Subcutaneous adipose tissue (tissue), 4 donors: Measurements from ENCODE around the gene CFAP54. TPM values are rescaled to one million over a fixed set of nuclear protein-coding genes. Genes with fewer than 3 reads are reported as not detected.

Experiments
- CTCF ChIP-seq: fragments of 450-650 bp; IDR thresholded peaks from one replicate; pipeline ENCODE4 v1.5.1; 2016; ENCODE audit warnings: low read depth, mild to moderate bottlenecking, control low read depth, antibody characterized with exemption, moderate library complexity
- total RNA-seq, 4 donors: library from RNA; depleted of rRNA; stranded (reverse); fragments of >200 nt; gene quantifications; one replicate each; pipeline ENCODE4 v1.1.0, GENCODE V29; 2016

The CFAP54 gene
- total RNA-seq, 4 donors from 2014 or later = 0.33 to 1.7 (median 0.89) TPM

- no peak for TF ChIP-seq CTCF
Observed at GRCh38 chr12:96496944-96497343, 7.6 kb downstream of the CFAP54 start.

- TF ChIP-seq CTCF = no peak
Observed at GRCh38 chr12:96497855-96498254, 8.5 kb downstream of the CFAP54 start.

GRCh38 chr12:96500693-96501092, 11.3 kb downstream of the CFAP54 start:
- no peak for TF ChIP-seq CTCF

- TF ChIP-seq CTCF = no peak
Observed at GRCh38 chr12:96501133-96501761, 11.9 kb downstream of the CFAP54 start.

- no peak for TF ChIP-seq CTCF
Observed at GRCh38 chr12:96501908-96502307, 12.5 kb downstream of the CFAP54 start.

- no peak for TF ChIP-seq CTCF
Observed at GRCh38 chr12:96502477-96502876, 13.1 kb downstream of the CFAP54 start.

- TF ChIP-seq CTCF = no peak
Observed at GRCh38 chr12:96502949-96503532, 13.7 kb downstream of the CFAP54 start.
